CD4-positive, alpha-beta T cell treated with Interleukin-2 at 100 ng/mL for 4 hours (primary cell): Measurements from ENCODE around the gene CNPY1.

Experiments used
- DNase-seq: peaks from one replicate; pipeline ENCODE4 v3.0.0-alpha.2; 2020; ENCODE audit warnings: low spot score

Gene CNPY1

DNA sequence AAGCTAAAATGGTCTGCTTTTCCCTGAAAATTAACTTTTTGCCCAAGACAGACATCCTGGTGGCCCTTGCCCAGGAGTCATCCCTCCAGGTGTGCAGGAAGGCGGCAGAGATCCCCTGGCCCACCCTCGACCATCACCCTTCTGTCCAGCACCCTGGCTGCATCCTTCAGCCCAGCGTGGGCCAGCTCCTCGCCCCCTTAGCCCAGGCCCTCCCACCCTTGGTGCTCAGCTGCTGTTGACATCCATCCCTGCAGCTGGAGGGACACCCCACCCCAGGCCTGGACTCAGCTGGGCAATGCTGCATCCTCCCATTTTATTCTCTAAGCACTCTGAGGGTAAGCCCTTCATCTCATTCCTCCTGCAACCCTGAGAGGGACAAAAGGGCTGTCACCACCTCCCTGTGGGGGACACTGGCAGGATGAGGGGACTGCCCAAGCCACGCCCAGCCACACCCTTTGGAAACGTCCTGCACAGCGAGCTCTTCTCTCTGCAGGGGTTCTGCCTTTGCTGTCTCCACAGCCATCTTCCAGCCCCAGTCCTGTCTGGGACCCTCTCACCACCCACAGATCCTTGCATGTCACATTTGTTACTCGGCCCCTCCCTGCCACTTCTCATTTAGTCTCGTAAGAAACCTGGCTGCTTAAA is 57.8 kb downstream of the CNPY1 start:
- DNase-seq: no peak

DNA sequence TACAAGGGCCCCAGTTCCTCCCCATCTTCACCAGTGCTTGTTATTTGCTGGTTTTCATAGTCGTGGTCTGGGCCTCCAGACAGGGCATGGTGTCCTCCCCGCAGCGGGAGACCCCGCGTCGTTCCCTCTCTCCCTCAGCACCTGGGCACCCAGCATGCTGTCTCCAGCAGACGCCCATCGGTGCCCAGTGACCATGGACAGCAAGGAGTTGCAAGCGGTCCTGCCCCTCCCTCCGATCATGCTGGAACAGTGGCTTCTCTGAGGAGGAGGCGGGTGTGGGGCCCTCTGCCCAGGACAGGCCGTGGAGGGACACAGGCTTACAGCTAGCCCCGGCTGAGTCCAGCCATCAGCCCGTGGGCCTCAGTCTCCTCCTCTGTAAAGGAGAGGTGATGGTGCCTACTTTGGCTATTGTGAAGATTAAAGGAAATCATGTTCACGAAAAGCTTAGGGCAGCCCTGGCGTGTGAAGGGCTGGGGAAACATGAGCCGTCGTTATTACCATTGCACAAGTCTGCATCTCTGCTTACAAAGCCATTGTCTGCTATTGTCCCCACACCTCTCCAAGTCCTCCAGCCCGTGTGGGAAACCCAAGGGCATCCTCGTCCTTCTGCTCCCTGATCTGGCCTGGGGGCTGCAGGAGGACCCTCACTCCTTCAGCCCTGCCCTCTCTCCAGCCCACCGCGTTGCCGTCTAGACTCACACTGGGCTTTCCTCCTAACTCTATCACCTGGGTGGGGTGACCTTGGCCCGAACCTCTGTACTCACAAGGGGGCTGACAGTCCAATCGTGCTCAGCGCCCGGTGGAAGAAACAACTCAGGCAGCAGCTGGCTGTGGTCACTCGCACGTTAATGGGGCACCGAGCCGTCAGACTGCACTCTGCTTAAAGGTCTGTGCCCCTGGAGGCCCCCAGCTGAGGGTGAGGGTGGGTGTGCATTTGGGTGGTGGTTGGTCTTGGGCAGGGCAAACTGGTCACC is 58.6 kb downstream of the CNPY1 start:
- DNase-seq: no peak

DNA sequence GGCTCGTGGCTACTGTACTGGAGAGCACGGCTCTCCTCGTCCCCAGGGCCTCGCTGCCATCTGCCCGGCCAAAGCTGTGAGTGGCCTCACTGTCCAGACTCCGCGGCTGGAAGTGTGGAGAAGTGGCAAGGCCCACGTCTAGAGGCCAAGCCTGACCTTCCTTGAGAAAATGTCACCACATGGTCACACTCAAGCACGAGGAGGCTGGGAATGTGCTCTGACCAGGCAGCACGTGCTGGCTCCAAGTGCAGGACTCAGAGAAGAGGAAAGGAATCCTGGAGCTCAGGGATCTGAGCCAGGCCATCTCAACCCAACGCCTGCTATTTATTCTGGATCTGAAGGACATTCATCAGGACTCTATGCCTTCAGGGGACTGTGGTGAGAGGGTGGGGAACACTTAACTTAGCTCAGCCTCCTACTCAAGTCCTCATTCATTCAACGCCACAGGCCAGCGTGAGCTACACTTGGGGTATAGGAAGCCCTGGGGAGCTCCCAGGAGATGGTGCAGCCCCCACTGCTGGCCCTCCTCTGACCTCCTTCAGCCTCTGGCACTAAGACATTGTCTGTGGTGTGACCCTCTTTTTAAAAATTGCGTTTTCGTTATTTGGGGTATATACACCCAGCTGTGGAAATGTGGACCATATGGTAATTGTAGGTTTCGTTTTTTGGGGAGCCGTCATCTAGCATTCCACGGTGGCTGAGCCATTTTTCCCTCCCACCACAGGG is 59.4 kb downstream of the CNPY1 start:
- DNase-seq: no peak

DNA sequence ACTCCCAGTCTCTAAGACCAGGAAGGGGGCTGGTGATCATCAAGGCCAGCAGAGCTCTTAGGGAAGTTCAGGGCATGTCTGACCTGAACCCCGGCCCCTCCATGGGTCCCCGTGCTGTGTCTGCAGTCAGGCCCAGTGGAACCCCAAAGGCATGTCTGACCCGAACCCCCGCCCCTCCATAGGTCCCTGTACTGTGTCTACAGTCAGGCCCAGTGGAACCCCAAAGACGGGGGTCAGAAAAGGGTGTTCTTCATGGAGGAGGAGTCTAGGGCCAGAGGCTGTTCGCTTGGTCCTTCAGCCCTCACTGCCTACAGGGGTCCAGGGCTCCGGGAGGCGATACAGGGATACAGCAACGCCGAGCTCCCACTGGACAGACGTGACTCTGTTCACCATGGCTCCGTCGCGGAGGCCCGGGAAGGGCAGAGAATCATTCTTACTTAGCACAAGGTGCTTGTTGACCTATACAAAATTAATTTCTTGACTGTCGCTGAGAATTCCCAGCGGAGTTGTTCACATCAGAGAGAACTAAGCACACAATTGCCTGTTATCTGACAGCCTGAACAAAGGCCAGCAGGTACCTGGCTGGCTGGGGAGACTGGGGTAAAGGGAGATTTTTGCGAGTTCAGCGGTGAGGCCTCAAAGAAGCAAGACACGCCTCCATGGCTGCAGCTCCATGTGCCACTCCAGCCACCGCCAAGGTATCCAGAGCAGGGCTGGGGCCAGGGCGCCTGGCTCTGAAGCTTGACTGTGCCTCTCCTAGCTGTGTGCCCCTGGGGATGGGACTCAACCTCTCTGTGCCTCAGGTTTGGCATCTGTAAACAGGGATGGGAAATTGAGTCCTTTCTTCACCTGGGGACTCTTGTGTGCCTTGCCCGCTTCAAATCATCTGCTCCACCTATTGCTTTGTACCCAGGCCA is 61.6 kb downstream of the CNPY1 start:
- DNase-seq: no peak

DNA sequence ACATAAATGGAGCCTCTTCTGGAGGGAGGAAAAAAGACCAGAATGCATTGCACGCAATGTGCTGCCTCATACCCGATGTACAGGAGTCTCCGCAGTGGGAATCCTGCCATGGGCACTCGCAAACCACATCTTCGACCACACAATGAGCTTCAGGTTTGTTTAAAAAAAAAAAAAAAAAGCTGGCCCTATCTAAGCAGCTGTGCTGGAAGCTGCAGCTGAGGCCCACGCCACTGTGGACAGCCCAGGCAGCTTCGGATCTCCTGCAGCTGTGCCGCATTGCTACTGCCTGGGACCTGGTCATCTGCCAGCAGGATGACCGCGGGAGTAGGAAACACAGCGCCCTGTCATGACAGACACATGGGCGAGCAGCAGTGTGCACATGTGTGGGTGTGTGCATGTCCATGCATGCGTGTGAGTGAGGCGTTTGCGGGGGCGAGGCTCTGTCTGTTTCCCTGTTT is 62.5 kb downstream of the CNPY1 start:
- no peak for DNase-seq

DNA sequence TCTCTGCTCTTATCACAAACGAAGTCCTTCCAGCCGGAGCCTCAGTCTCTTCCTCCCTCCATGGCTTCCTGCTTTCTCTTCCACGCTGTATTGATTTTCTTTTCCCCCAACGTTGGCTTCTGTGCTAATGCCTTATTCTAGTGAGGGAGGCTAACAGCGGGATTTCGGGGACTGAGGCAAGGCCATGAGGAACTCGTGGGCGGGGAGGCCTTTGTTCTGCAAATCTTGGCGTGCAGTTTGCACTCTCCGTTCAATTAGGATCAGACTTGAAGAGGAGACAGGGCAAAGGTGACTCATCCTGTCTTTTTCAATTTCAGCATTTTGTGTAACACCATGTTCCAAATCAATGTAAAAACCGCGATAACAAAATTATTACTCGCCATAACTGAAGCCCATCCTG is 63.1 kb downstream of the CNPY1 start:
- no peak for DNase-seq

DNA sequence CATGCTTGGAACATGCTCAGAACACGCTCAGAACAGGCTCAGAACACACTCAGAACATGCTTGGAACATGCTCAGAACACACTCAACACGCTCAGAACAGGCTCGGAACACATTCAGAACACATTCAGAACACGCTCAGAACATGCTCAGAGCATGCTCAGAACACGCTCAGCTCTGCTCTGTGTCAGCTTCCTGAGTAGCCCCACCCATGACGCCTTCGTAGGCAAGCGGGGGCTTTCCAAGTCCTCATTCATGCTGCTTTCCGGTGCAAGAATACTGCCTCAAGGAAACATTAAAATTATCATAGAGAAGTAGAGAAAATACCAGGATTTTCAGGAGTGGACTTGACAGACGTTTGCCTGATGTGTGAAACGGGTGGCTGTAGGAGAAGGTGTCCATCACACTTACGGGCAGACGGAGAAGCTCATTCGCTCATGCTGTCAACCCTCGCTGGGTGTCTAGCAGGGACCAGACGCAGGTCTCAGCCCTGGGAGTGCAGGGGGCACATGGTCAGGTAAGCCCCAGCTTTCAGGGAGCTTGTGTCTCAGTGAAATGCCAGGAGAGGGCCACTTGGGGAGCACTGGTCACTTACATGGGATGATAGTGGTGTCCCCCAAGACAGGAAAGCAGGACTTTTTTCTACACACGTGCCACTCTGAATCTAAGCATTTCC is 63.7 kb downstream of the CNPY1 start:
- no peak for DNase-seq

DNA sequence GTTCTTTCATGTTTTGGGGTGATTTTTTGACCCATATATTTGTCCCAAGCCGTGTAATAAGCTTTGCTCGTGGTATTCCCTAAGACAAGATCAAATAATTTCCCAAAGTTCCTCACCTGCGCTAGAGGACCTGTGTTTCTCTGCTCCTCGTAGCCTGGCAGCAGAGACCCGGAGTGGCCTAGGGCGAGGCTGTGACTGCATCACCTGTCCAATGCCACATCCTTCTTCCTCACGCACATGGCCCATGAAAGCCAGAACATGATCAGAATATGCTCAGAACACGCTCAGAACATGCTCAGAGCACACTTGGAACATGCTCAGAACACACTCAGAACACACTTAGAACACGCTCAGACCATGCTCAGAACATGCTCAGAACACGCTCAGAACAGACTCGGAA is 64.6 kb downstream of the CNPY1 start:
- no peak for DNase-seq

DNA sequence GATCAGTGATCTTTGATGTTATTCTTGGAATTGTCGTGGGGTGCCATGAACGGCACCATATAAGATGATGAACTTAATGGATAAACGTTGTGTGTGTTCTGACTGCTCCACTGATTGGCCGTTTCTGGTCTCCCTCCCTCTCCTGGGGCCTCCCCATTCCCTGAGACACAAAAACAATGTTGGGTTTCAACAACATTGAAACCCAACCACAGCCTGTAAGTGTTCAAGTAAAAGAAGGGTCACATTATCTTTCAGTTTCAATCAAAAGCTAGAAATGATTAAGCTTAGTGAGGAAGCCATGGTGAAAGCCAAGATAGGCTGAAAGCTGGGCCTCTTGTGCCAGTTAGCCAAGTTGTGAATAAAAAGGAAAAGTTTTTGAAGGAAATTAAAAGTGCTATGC is 68.9 kb downstream of the CNPY1 start:
- no peak for DNase-seq

DNA sequence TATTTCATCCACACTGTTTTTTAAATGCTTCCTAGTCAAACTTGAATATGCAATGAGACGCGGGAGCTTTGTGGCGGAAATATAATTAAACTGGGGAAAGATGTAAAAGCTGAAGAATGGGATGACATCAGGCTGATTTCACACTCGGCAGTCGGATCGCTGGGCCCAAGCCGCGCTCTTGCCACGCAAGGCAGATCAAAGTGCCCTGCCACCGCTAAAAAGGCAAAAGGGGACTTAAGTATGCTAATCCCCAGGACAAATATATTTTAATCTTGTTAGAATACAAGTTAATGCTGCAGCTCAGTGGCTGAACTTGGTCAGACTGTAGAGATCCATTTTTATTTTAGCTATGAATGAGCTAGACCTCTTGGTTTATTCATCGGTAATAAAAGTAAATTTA is 74.6 kb downstream of the CNPY1 start:
- DNase-seq: no peak

DNA sequence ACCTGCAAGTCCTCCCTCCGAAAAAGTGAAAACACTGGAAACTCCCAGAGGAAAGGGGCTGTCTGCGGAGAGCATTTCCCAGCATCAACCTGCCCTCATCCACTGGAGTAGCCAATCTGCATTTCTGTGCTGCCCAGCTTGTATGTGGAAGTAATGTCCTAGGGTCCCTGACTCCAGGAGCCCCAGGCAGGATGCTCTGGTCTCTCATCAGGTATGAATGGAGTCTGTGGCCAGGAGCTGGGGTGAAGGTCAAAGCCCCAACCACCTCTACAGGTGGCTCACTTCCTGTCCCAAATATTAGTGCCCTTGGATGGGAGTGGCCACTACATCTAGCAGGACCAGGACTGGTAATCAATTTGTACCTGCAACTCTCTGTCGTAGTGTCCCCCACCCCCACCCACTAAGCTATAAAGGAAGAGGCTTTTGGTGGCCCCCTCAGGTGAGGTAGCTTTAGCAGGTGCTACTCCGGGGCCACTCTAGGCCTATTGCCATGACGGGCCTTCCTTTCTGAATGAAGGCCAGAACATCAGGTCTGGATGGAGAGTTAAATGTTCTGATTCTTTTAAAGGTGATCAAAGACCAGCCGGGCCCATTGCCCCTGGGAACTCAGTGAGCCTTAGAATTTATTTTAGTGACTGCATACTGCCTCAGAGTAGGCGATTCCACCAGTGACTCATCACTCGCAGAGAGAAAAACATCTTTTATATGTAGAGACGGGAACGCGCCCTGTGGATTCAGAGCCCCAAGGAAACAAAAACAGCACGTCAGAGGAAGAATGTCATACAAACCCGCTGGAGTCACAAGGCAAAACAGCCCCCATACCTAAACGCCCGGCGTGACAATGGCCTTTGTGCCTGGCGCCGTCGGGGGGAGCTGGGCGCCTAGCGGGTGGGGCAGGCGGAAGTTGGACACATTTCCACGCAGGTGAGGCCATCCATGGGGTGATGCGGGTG is 75.4 kb downstream of the CNPY1 start:
- DNase-seq: no peak

DNA sequence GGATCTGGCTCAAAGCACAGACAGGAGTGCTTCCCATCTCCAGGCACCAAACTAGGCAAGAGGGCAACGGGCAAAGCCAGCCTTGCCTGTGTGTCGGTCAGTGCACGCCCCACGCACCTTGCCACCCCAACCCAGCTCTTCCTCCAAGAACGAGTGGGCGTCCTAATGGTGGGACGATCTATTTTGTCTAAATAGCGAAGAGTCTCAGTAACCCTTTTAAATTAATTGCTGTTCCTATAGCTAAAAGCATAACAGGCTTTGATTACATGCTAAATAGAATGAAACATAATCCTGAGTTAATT is 76.2 kb downstream of the CNPY1 start:
- no peak for DNase-seq

DNA sequence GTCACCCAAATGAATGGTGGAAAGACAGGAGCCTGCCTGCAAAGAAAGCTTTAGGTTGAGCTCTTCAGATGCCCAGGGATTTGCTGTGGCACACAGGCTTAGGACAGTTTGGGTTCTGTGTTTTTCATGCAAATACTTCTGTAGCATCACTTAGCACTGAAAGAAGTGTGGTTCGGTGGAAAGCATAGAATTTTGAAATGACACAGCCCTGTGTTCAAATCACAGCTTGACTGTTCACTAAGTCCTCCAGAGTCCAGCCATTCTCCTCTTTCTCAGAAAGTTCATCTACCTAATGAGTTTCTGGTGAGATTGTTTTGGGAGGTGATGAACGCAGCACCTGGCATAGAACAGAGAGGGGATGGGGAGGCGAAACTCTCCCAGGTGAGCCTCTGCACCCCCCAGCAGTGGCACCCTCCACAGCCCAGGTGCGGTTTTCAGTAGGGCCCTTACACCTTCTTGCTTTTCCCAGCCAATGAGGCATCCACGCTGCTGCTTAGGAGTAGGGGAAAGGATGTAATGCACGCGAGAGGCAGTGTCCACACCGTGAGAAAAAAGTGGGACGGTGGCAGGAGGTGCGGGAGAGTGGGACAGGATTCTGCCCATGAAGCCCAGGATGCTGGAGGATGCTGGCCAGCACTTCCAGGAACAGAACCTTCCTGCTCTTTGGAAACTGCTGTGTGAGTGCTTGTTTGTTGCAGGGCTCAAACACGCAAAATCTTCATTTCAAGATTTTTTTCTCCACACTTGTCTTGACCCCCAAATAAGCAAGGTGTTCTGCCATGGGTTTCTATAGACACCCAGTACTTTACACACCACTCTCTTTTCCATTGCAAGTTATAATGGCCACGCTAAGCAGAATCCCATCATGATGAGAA is 76.8 kb downstream of the CNPY1 start:
- no peak for DNase-seq

DNA sequence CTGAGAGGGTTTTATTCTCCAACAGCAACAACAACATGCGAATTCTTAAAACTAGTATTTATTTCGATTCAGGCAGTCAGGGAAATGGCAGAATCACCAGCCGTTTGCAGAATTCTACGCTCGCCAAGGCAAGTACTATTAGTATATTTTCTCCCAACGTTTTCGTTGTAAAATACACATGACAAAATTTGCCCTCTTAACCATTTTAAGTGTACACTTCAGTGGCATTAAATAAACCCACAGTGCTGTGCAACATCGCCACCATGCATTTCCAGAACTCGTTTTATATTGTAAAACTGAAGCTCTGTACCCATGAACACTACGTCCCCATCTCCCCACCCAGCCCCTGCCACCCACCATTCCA is 77.6 kb downstream of the CNPY1 start:
- no peak for DNase-seq

DNA sequence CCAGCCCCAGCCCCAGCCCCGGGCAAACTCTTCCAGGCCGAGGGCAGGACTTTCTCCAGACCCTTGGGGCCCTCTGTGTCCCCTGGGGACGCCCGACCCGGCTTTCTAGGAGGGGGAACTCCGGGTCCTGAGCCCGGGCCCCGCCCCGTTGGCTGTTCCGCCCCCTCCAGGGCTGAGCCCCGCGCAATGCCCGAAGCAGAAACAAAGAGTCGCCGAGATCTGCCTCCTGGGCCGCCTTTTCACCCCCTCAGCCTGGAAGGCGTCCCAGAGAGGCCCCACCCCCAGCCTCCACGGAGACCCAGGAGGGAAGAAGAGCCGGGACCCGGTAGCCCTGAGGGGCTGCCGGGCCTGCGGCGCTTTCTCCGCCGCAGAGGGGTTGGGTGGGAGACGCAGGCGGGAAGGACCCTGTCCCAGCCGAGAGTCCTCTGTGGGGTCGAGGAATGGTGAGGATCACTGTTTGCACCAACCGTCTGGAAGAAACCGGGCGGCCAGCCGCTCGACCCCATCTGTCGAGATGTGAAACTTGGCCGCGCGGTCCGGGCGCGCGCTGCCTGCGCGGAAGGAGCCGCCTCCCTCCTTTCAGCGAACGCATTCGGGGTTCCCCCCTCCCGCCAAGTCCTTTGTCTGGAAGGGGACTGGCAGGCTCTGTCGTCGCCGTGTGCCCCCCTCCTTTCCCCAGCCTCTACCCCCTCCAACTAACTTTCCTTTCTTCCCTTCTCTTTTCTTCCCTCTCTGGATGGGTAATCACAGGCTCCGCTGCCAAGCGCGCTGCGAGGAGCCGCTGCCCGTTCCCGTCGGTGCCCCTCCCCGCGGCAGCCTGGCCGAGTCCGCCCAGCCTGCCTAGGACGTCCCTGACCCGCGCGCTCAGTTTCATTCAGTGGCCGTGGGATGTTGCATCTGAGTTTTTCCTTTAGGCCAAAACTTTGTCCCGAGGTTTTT is 78.2 kb downstream of the CNPY1 start:
- DNase-seq: no peak

DNA sequence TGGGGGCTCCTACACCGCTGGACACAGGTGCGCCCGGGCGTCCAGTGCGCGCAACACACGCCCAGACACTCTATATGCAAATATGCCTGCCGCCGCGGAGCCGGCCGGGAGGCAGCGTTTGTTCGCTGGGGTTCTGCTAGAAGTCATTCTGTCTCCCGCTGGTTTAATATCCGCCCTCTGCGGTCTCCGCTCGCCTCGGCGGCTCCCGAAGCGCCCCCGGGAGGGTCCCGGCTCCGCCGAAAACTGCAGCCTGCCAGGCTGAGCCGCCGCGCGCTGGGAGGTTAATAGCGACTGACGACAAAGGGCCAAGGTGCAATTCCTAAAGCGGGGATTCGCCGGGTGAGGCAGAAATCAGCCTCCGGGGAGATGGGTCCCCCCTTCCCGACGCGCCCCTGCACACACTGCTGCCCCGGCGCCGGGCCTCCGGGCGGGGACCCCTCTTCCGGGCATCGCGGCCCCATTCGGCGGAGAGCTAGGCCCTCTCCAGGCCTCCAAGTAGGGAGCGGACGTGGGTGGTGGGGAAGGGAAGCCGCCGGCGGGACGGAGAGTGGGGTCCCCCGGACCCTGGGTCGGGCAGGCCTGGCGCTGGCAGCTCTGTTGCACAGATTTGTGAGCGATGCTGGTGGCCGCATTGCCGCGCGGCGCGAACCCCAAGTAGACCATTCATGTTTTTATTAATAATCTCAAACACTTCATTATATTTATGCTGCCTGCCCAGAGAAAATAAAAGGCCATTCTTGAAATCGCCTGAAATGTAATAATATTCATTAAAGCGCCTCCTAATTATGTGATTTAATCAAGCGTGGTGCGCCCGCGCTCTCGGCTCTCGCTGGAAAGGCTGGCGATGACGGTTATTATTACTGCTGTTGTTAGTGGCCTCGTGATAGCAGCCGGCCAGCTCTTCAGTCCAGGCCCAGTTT is 79.3 kb downstream of the CNPY1 start:
- DNase-seq: no peak
